ENCODE measurements around the gene ADPGK.
"Not testable (repeated sequence)": the region's sequence is repeated elsewhere in the genome, so short reads cannot be mapped to it uniquely, and the experiment has no call there.

Gene ADPGK

DNA sequence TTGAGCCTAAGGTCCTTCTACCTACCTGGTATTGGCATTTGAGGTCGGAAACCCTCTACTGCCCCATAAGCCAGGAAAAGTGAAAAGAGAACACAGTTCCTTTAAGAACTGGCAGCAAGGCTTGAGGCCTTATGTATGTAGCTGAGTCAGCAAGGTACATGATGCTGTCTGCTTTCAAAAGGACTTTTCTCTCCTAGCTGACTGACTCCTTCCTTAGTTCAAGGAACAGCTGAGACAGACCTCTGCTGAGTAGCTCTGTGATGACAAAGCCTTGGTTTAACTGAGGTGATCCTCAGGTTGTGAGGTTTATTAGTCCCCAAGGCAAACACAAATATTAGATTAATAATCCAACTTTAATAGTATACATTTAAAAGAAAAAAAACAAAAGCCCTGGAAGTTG, 45.8 kb downstream of the ADPGK start:
- DNase-seq: no peak

DNA sequence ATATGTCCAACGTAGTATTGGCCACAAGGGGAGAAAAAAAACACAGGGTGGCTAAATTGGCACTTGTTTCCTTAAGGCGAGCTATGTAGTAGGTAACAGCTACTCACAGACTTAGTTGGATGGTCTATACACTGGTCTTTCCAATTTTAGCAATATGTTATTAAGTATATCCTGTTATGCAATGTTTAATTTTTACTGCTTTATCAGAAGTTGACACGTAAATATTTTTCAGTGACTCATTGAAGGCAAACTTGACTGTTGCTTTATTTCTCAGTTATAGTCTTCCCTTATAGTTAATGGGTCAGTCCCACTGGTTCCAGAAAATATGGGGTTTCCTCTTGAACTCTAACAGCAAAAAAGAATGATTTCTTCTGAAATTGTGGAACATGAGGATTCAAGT, 46.5 kb downstream of the ADPGK start:
- no peak for DNase-seq

DNA sequence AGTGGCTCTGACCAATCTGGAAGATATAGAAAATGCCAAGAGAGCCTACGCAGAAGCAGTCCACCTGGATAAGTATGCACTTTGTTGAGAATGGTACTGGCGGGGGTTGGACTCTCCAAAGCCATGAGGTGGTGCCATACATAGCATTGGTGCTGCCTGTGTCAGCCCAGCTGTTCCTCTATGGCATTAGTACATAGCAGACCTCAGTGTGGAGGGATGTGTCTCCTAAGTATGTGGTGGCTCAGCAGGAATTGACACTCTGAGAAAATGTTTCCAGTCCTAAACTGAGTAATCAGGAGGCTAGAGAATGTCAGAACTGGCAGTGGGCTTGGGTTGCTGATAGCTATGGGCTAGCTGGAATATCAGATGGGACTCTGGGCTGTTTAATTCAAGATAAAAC, 48.4 kb downstream of the ADPGK start:
- DNase-seq: no peak

DNA sequence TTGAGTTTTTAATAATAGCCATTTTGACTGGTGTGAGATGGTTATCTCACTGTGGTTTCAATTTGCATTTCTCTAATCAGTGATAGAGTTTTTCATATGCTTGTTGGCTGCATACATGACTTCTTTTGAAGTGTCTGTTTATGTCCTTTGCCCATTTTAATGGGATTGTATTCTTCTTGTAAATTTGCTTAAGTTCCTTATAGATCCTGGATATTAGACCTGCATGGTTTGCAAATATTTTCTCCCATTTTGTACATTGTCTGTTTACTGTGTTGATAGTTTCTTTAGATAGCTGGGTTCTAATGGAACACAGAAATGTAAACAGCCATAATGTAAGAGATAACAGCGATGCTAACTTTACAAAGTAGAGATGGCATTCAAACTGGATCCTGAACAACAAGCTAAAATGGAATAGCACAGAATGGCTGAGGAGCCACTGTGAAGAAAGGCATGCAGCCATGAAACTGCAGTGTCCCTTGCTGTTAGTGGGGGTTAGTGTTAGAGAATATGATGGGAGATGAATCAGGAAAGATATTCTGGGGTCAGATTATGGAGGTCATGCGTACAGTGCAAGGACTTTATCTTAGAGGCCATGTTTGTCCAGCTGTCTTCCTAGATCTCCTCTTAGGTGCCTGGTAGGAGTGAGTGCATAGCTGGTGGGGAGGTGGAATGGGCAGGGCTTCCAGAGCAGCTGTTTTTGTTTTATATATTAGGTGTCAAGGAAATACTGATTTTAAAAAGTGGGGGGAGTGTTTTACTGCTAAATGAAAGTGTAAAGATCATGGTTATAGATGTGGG, 49.4 kb downstream of the ADPGK start:
- DNase-seq: no peak

DNA sequence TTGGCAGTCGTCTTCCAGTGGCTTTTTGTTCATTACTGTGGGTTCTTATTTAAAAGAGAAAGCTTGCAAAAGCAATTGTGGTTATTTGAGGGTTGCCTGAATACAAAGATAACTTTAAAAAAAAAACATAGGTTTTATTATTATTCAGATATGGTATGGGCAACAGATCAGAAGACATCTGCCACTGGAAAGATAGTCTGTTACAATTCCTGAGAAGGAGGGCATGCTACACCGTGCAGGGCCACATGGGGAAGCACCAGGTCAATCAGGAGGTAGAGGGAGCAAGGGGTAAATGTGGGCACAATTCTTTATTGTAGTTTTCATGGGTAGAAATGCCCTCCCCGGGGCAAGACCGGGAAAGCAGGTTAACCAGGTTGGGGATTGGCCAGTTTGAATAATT, 51.0 kb downstream of the ADPGK start:
- no peak for DNase-seq

DNA sequence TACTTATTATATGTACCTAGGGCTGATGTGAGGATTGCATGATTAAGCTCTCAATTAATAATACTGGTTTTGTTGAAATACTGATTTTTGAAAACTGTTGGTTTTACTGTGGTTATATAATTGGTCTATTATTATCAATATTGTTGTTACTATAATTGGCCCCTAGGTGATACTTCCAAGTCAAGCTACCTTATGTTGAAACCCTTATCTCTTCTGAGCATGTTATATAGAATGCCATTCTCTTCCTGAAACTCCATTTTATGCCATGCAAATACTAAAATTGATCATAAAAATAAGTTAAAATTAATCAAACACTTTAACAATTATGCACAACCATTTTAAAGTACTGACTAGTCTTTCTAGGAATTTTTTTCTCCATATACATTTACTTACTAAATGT, 51.5 kb downstream of the ADPGK start:
- DNase-seq: no peak

DNA sequence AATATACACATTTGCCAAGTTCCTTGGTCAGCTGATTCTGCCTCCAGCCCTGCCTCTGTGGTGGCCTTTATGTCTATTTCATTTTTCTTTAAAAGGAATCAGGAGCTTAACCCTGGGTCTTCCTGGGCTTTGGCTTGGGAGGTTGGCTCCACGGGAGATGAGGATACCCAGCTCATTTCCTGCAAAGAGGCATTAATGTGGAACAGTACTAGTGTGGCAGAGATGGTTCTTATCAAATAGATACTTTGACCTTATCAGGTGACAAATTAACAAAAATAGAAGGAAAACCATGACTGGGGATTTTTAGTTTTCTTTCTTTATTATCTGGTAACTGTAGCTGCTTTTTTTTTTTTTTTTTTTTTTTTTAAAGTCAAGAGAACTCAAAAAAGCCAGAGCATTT, 54.7 kb downstream of the ADPGK start:
- DNase-seq: no peak

DNA sequence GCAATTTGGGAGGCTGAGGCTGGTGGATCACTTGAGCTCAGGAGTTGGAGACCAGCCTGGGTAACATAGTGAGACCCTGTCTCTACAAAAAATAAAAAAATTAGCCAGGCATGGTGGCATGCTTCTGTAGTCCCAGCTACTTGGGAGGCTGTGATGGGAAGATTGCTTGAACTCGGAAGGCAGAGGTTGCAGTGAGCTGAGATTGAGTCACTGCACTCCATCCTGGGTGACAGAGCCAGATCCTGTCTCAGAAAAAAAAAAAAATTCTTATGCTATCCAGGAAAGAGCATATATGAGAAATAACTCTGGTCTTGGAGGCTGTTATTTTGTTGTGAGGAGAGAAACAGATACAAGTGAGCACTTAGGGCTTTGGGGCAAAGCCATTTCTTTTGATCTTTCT, 55.3 kb downstream of the ADPGK start:
- not testable (repeated sequence) for DNase-seq

DNA sequence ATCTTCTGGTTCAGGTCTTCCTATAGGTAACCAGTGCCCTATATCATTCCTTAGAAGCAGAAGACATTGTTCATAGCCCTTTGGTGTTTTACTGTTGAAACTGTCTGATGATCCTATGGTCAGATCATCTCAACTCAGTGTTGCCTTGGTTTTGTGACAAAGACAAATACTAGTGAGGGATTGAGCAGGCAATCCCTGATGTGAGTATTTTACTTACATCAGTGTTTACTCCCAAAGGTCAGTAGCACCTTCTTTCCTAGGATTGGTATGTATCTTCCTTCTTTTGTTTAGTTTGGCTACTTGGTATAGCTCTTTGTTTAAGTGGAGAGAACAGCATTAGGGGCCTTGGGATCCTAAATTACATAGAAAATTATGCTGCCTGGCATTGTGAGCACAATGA, 56.4 kb downstream of the ADPGK start:
- DNase-seq: no peak

DNA sequence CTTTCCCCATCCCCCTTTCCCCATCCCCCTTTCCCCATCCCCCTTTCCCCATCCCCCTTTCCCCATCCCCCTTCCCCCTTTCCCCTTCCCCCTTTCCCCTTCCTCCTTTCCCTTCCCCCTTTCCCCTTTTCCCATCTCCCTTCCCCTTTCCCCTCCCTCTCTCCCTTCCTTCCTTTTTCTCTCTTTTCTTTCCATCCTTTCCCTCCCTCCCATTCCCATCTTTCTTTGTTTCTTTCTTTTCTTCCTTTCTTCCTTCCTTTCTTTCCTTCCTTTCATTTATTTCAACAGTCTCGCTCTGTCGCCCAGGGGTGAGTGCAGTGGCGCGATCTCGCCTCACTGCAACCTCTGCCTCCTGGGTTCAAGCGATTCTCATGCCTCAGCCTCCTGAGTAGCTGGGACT, 57.7 kb downstream of the ADPGK start:
- not testable (repeated sequence) for DNase-seq

DNA sequence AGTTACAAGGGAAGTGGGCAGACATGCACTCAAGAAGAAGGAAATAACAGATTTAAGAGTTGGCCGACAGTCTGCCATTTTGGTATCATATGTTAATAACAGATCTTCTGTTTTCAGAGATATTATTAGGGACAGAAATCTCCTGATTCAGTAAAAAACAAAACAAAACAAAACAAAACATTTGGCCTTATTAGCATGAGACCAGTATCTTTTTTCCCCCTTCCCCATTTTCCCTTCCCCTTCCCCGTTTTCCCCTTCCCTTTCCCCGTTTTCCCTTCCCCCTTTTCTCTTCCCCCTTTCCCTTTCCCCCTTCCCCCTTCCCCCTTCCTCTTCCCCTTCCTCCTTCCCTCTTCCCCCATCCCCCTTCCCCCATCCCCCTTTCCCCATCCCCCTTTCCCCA, 58.1 kb downstream of the ADPGK start:
- DNase-seq: no peak

DNA sequence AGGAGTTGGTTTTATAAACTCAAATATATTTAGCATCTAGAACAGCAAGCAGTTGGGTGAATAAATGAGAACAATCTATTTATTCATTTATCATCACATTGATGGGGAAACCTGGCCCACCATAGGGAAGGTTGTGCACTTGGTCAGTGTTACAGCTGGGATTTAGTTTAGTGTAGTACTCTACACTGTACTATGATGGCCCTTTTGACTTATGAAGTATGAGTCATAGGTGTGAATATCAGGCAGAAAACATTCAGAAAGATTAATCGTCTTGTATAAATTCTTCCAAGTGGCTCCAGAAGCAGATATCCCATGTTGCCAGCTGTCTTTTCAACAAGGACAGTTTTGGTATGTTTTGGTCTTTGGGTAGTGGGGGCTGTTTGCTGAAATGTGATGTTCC, 59.5 kb downstream of the ADPGK start:
- DNase-seq: no peak

DNA sequence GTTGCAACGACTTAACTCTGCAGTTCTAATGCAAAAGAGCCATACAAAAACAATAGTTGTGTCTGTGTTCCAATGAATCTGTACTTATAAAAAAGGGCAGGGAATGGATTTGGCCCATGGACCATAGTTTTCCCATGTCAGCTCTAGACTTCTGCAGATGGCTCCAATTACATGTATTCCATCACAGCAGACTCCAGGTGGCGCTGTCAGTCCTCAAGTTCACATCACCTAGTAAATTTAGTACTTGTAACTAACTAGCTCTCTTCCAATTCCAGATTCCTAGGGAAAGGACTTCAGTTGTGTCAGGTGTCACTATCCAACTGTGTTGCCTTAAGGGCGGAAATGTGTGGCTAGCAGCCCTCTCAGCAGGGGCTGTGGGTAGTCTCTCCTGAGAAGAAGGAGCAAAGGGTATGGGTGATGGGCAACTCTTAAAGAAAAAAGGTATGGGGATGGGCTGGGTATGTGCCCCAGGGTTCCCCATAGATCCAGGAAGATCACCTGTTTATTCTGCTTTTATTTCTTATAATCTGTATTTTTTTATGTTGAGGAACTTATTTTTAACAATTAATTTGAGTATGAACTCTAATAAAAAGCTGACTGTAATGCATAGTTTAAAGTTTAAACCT, 61.4 kb downstream of the ADPGK start:
- DNase-seq: peak; percentile 68

DNA sequence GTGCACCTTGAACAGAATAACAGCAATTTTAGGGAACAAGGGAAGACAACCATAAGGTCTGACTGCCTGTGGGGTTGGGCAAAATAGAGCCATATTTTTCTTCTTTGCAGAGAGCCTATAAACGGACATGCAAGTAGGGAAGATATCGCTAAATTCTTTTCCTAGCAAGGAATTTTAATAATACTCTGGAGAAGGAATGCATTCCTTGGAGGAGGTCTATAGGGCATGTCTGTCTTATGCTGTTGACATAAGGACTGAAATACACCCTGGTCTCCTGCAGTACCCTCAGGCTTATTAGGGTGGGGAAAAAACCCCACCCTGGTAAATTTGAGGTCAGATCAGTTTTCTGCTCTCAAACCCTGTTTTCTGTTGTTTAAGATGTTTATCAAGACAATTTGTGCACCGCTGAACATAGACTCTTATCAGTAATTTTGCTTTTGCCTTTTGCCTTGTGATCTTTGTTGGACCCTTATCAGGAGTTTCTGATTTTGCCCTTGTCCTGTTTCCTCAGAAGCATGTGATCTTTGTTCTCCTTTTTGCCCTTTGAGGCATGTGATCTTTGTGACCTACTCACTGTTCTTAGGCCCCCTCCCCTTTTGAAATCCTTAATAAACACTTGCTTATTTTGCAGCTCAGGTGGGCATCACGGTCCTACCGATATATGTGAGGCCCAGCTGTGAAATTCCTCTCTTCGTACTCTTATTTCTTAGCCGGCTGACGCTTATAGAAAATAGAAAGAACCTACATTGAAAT, 74.8 kb downstream of the ADPGK start:
- DNase-seq: not testable (repeated sequence)

DNA sequence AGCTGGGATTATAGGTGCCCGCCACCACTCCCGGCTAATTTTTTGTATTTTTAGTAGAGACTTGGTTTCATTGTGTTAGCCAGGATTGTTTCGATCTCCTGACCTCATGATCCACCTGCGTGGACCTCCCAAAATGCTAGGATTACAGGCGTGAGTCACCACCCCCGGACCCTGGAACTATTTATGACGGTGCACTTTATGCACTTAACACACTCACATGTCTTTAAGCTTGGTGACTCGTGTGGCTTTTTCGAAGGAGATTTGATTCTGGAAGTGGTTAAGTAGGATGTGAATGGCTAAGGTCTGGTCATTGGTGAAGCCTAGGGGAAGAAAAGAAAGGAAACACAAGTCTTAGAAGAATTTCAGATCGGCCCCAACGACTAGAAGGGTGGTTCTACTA, 77.3 kb downstream of the ADPGK start:
- DNase-seq: no peak
